Keratinocyte (primary cell): ENCODE results near the gene LRBA. TPM values are rescaled to one million over a fixed set of nuclear protein-coding genes. Genes with fewer than 3 reads are reported as not detected.

ENCODE experiments used
- DNase-seq: peaks from one replicate; pipeline ENCODE4 v3.0.0-alpha.2; 2011; ENCODE audit warnings: low read depth, missing footprints, low spot score
- FAIRE-seq: peaks from 2 replicates; lab custom pipeline; 2011; peaks lifted over from hg19 to GRCh38; lab: Jason Lieb, UNC
- H2AFZ ChIP-seq: 2 replicates; pipeline ENCODE4 v1.6.0; 2012; ENCODE audit warnings: low read length, control low read depth, inconsistent platforms; ENCODE audit not compliant: control insufficient read depth
- H3K27ac ChIP-seq: 2 replicates; pipeline ENCODE4 v1.5.1; 2011; ENCODE audit warnings: low read length; ENCODE audit not compliant: control insufficient read depth, insufficient read depth
- H3K27me3 ChIP-seq: 3 replicates; pipeline ENCODE4 v1.6.0; 2011; ENCODE audit warnings: low read length; ENCODE audit not compliant: control insufficient read depth, insufficient read depth; ENCODE audit errors: extremely low read depth
- H3K36me3 ChIP-seq, 2 experiments: 2 replicates in 1 of 2; 3 replicates in 1 of 2; pipeline ENCODE4 v1.5.1; 2011; ENCODE audit warnings: low read length in 2 of 2, mild to moderate bottlenecking in 1 of 2; ENCODE audit not compliant: control insufficient read depth in 2 of 2, insufficient read depth in 2 of 2; ENCODE audit errors: extremely low read depth in 1 of 2
- H3K4me1 ChIP-seq: 3 replicates; pipeline ENCODE4 v1.5.1; 2011; ENCODE audit warnings: low read length; ENCODE audit not compliant: control insufficient read depth, insufficient read depth; ENCODE audit errors: extremely low read depth
- H3K4me2 ChIP-seq: 3 replicates; pipeline ENCODE4 v1.6.0; 2011; ENCODE audit warnings: low read depth, low read length; ENCODE audit not compliant: control insufficient read depth, insufficient read depth; ENCODE audit errors: extremely low read depth
- H3K4me3 ChIP-seq, 3 experiments: fragments of 200-600 bp in 1 of 3; sonication (generic) in 1 of 3; 2 replicates in 2 of 3; 3 replicates in 1 of 3; pipeline ENCODE4 v1.5.1; 2011 to 2016; ENCODE audit warnings: low read length in 3 of 3, mild to moderate bottlenecking in 3 of 3, control low read depth in 2 of 3, inconsistent platforms in 1 of 3, low read depth in 1 of 3, mixed read lengths in 1 of 3, mixed run types in 1 of 3, moderate library complexity in 1 of 3; ENCODE audit not compliant: control insufficient read depth in 2 of 3, insufficient read depth in 2 of 3; ENCODE audit errors: extremely low read depth in 1 of 3
- H3K79me2 ChIP-seq: 2 replicates; pipeline ENCODE4 v1.6.0; 2012; ENCODE audit warnings: low read length; ENCODE audit not compliant: control insufficient read depth, insufficient read depth
- H3K9ac ChIP-seq: 3 replicates; pipeline ENCODE4 v1.6.0; 2011; ENCODE audit warnings: low read length; ENCODE audit not compliant: control insufficient read depth, insufficient read depth; ENCODE audit errors: extremely low read depth
- H3K9me1 ChIP-seq: 3 replicates; pipeline ENCODE4 v1.6.0; 2011; ENCODE audit warnings: low read length; ENCODE audit not compliant: control insufficient read depth, insufficient read depth; ENCODE audit errors: extremely low read depth
- H3K9me3 ChIP-seq: 2 replicates; pipeline ENCODE4 v1.5.1; 2012; ENCODE audit warnings: low read depth, low read length; ENCODE audit not compliant: control insufficient read depth
- H4K20me1 ChIP-seq: 3 replicates; pipeline ENCODE4 v1.6.0; 2011; ENCODE audit warnings: low read length; ENCODE audit not compliant: control insufficient read depth, insufficient read depth; ENCODE audit errors: extremely low read depth
- CTCF ChIP-seq, 3 experiments: IDR thresholded peaks in 1 of 3; conservative IDR thresholded peaks in 1 of 3; optimal IDR thresholded peaks in 1 of 3; 2 replicates in 2 of 3; 3 replicates in 1 of 3; pipeline versions ENCODE3 to v1.5.1; 2011; ENCODE audit warnings: low read length in 3 of 3, mild to moderate bottlenecking in 3 of 3, moderate library complexity in 2 of 3, control low read depth in 1 of 3, inconsistent platforms in 1 of 3; ENCODE audit not compliant: insufficient read depth in 2 of 3; ENCODE audit errors: extremely low read depth in 1 of 3
- EZH2 ChIP-seq: IDR thresholded peaks from one replicate; pipeline ENCODE4 v1.6.1; 2012; ENCODE audit warnings: inconsistent platforms, mild to moderate bottlenecking, low read length, moderate library complexity
- dilution Hi-C: fragments of 300-500 bp; cut with MboI; formaldehyde crosslinking; loops from one replicate; pipeline ENCODE4 v1.7.0; 2020; ENCODE audit warnings: low sequenced_read_pairs; ENCODE audit not compliant: extremely low pct_ligation_motif_present
- polyA plus RNA-seq, 5 experiments: library from polyadenylated mRNA; depleted of rRNA in 3 of 5; stranded (reverse) in 3 of 5; stranded (forward) in 1 of 5; unstranded in 1 of 5; fragments of >200 nt; gene quantifications; 1 replicate in 1 of 5; 2 replicates in 3 of 5; 3 replicates in 1 of 5; pipeline versions ENCODE4 v1.2.1 to v1.2.3, GENCODE V29; 2011 to 2012; ENCODE audit warnings: missing spikeins in 2 of 5, low read depth in 1 of 5, low replicate concordance in 1 of 5

The LRBA gene
- polyA plus RNA-seq, 1 donor (not counting 4 experiments of a cell fraction or from before 2014, with no cell fraction given): 35.6 TPM

GRCh38 chr4:150656891-150657290 is 358.2 kb downstream of the LRBA start:
- DNase-seq (no peak), FAIRE-seq (no peak)
- no peaks in the 10 kb centered on the region for H3K9me1 ChIP-seq
- no peak overlapping the region for H3K4me3 ChIP-seq
- no peak overlapping the region for H2AFZ ChIP-seq
- dilution Hi-C loops: no loop called here
- H3K27ac ChIP-seq: no peak overlapping the region
- TF ChIP-seq CTCF (optimal IDR thresholded peaks at IDR 0.05 in 1 of 3, IDR thresholded peaks at IDR 0.05 in 1 of 3, conservative IDR thresholded peaks at IDR 0.05 in 1 of 3; ENCODE audit: extremely low read depth in 1 of 3, insufficient read depth in 2 of 3, low read length in 3 of 3) (no peak), EZH2 (no peak)
- no peaks in the 10 kb centered on the region for H3K9me3 ChIP-seq
- no peaks in the 10 kb centered on the region for H4K20me1 ChIP-seq
- no peaks in the 10 kb centered on the region for H3K36me3 ChIP-seq
- H3K4me1 ChIP-seq: peaks cover 9% of the 10 kb centered on the region
- H3K79me2 ChIP-seq: no peaks in the 10 kb centered on the region
- no peak overlapping the region for H3K4me2 ChIP-seq
- no peaks in the 10 kb centered on the region for H3K27me3 ChIP-seq
- no peak overlapping the region for H3K9ac ChIP-seq

- dilution Hi-C loops: no loop called here
- H3K27ac ChIP-seq: no peak overlapping the region
- DNase-seq (no peak), FAIRE-seq (no peak)
- no peaks in the 10 kb centered on the region for H3K4me1 ChIP-seq
- no peaks in the 10 kb centered on the region for H4K20me1 ChIP-seq
- no peak overlapping the region for H2AFZ ChIP-seq
- TF ChIP-seq EZH2 (no peak), CTCF (optimal IDR thresholded peaks at IDR 0.05 in 1 of 3, IDR thresholded peaks at IDR 0.05 in 1 of 3, conservative IDR thresholded peaks at IDR 0.05 in 1 of 3; ENCODE audit: extremely low read depth in 1 of 3, insufficient read depth in 2 of 3, low read length in 3 of 3) (no peak)
- no peak overlapping the region for H3K4me2 ChIP-seq
- H3K4me3 ChIP-seq: no peak overlapping the region
- H3K9me3 ChIP-seq: no peaks in the 10 kb centered on the region
- no peaks in the 10 kb centered on the region for H3K36me3 ChIP-seq
- no peaks in the 10 kb centered on the region for H3K27me3 ChIP-seq
- H3K9ac ChIP-seq: no peak overlapping the region
- H3K79me2 ChIP-seq: no peaks in the 10 kb centered on the region
- H3K9me1 ChIP-seq: no peaks in the 10 kb centered on the region
Measured at GRCh38 chr4:150650751-150651150, 364.3 kb downstream of the LRBA start.
